Naive thymus-derived CD4-positive, alpha-beta T cell (primary cell): ENCODE data around the gene POU4F3. TPM values are rescaled to one million over a fixed set of nuclear protein-coding genes. Genes with fewer than 3 reads are reported as not detected.
"Not testable (repeated sequence)": the region's sequence is repeated elsewhere in the genome, so short reads cannot be mapped to it uniquely, and the experiment has no call there.

ENCODE experiments used
- ATAC-seq: fragments of 150-1000 bp; cut with Tn5 transposase; 2 replicates; pipeline ENCODE4 v1.10.0; 2021; ENCODE audit warnings: mild to moderate bottlenecking, moderate library complexity
- CTCF ChIA-PET: fragments of 350-600 bp; sonication (Branson Sonifier 250); formaldehyde crosslinking; loops from one replicate; lab custom pipeline; 2021; ENCODE audit warnings: antibody characterized with exemption; lab: Charles Lee
- POLR2A ChIA-PET: fragments of 350-600 bp; sonication (Branson Sonifier 250); formaldehyde crosslinking; loops from one replicate; lab custom pipeline; 2021; ENCODE audit warnings: antibody characterized with exemption, inconsistent platforms; lab: Charles Lee
- DNase-seq, 9 donors: peaks; one replicate each; pipeline versions ENCODE4 v3.0.0 to v3.0.0-alpha.2; 2020 to 2022; ENCODE audit warnings: mixed read lengths in 1 of 9
- H3K27ac ChIP-seq: one replicate; pipeline ENCODE4 v1.7.0; 2013; ENCODE audit warnings: mild to moderate bottlenecking, low read depth, low read length, moderate library complexity
- H3K27me3 ChIP-seq, 2 donors: one replicate each; pipeline ENCODE4 v1.7.0; 2013; ENCODE audit warnings: low read length in 2 of 2, mild to moderate bottlenecking in 2 of 2, moderate library complexity in 2 of 2; ENCODE audit not compliant: control insufficient read depth in 2 of 2, insufficient read depth in 2 of 2
- H3K36me3 ChIP-seq, 3 experiments: 1 replicate in 2 of 3; 2 replicates in 1 of 3; pipeline ENCODE4 v1.7.0; 2013; ENCODE audit warnings: low read length in 3 of 3, mild to moderate bottlenecking in 3 of 3, moderate library complexity in 1 of 3; ENCODE audit not compliant: insufficient read depth in 3 of 3, control insufficient read depth in 2 of 3
- H3K4me1 ChIP-seq, 2 donors: one replicate each; pipeline ENCODE4 v1.7.0; 2013; ENCODE audit warnings: low read length in 2 of 2, mild to moderate bottlenecking in 2 of 2, moderate library complexity in 1 of 2; ENCODE audit not compliant: control insufficient read depth in 2 of 2, insufficient read depth in 2 of 2
- H3K4me3 ChIP-seq: 2 replicates; pipeline ENCODE4 v1.7.0; 2013; ENCODE audit warnings: mild to moderate bottlenecking, low read length
- H3K9me3 ChIP-seq, 3 experiments: 1 replicate in 2 of 3; 2 replicates in 1 of 3; pipeline ENCODE4 v1.7.0; 2013; ENCODE audit warnings: low read length in 3 of 3; ENCODE audit not compliant: control insufficient read depth in 2 of 3
- H3K27ac Mint-ChIP-seq, 9 donors: one replicate each; pipeline ENCODE4 v1.8.0; 2020 to 2022; ENCODE audit warnings: mixed read lengths in 9 of 9, mild to moderate bottlenecking in 8 of 9, moderate library complexity in 5 of 9, inconsistent platforms in 2 of 9
- H3K27me3 Mint-ChIP-seq, 5 donors: one replicate each; pipeline ENCODE4 v1.8.0; 2021 to 2022; ENCODE audit warnings: mixed read lengths in 5 of 5, mild to moderate bottlenecking in 1 of 5
- H3K36me3 Mint-ChIP-seq, 5 donors: one replicate each; pipeline ENCODE4 v1.8.0; 2020 to 2022; ENCODE audit warnings: mixed read lengths in 5 of 5, mild to moderate bottlenecking in 3 of 5, inconsistent platforms in 1 of 5
- H3K4me1 Mint-ChIP-seq, 7 donors: one replicate each; pipeline ENCODE4 v1.8.0; 2020 to 2022; ENCODE audit warnings: mixed read lengths in 7 of 7, mild to moderate bottlenecking in 3 of 7, inconsistent platforms in 1 of 7
- H3K4me3 Mint-ChIP-seq, 10 donors: one replicate each; pipeline ENCODE4 v1.8.0; 2020 to 2022; ENCODE audit warnings: mild to moderate bottlenecking in 10 of 10, mixed read lengths in 10 of 10, moderate library complexity in 6 of 10, inconsistent platforms in 2 of 10
- H3K9me3 Mint-ChIP-seq, 11 donors: one replicate each; pipeline ENCODE4 v1.8.0; 2020 to 2022; ENCODE audit warnings: mixed read lengths in 11 of 11, mild to moderate bottlenecking in 4 of 11, inconsistent platforms in 1 of 11, moderate library complexity in 1 of 11
- intact Hi-C, 2 donors: fragments of 100-400 bp; cut with micrococcal nuclease; formaldehyde crosslinking; loops; one replicate each; pipeline ENCODE4 v1.15.1; 2023
- polyA plus RNA-seq, 2 donors: library from polyadenylated mRNA; unstranded; fragments of 300-500 nt; fragmentation: Illumina TruSeq; gene quantifications; one replicate each; pipeline ENCODE4 v1.2.3, GENCODE V29; 2021
- total RNA-seq, 6 experiments: library from RNA in 5 of 6; stranded (reverse) in 5 of 6; gene quantifications; 1 replicate in 5 of 6; 2 replicates in 1 of 6; pipeline ENCODE4 v1.2.3 and lab custom pipeline; 2021 to 2026

POU4F3 gene
- total RNA-seq: under 1 TPM in 1 of 5 experiments, not detected in 4; 0.19 TPM
- not detected for polyA plus RNA-seq
- not detected for total RNA-seq (lab: John Stamatoyannopoulos, UW)

DNA sequence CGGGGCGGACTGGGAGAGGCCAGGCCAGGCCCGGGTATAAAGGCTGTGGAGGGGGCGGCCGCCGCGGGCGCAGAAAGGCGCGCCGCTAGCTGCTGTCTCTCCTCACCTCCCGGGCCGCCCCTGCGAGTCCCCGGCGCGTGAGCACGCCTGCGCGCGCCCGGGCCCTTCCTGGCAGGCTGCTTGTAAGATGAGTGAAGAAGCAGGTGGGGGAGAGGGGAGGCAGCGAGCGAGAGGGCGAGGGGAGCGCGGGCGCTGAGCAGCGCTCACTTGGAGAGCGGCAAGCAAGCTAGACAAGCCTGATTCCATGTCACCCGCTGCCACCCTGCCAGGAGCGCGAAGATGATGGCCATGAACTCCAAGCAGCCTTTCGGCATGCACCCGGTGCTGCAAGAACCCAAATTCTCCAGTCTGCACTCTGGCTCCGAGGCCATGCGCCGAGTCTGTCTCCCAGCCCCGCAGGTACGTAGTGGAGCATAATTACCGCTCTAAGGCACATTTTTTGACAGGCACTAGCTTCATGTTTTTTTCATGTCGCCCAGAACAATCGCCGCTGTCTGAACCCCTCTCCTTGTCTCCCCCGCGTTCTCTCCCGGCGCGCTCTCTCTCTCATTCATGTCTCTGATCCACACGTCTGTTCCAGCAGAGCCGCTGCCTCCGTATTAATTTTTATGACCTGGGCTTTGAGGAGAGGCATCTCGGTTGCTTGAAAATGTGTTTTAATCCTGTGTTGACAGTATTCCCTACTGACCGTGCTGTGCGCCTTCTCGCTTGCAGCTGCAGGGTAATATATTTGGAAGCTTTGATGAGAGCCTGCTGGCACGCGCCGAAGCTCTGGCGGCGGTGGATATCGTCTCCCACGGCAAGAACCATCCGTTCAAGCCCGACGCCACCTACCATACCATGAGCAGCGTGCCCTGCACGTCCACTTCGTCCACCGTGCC, at the start of gene POU4F3:
Gene POU4F3 (plus strand): TSS at position 66 of the 941 bp plus-strand sequence. CDS start 274 bp downstream, at position 340.
- ChIA-PET POLR2A (no interaction called here), CTCF (no interaction called here)
- Histone ChIP-seq H3K36me3 (no peaks in the 10 kb centered on the region), H3K4me3 (no peak within 1 kb of the TSS), H3K9me3 (no peaks in the 10 kb centered on the region), H3K4me1 (no peaks in the 10 kb centered on the region), H3K27ac (no peak within 1 kb of the TSS), H3K27me3 (peaks cover 11 to 13% of the 10 kb centered on the region in 2 donors)
- peak within 1 kb of the TSS in 4 of 10 donors; percentile 15 to 80 (median 40) for H3K4me3 Mint-ChIP-seq
- H3K36me3 Mint-ChIP-seq: peaks cover 0 to 6% (median 0%) of the 10 kb centered on the region in 5 donors
- intact Hi-C loops: no loop called here
- H3K9me3 Mint-ChIP-seq: peaks cover 0 to 7% (median 2%) of the 10 kb centered on the region in 11 donors
- ATAC-seq: no peak
- DNase-seq: no peak
- peak within 1 kb of the TSS in 1 of 9 donors; percentile 69 for H3K27ac Mint-ChIP-seq
- H3K4me1 Mint-ChIP-seq: peaks cover 0 to 14% (median 4%) of the 10 kb centered on the region in 7 donors
- peaks cover 83 to 96% (median 93%) of the 10 kb centered on the region in 5 donors for H3K27me3 Mint-ChIP-seq

GRCh38 chr5:146290318-146290717, 48.3 kb upstream of the POU4F3 start:
- Mint-ChIP-seq H3K36me3 (peaks cover 0 to 5% (median 4%) of the 10 kb centered on the region in 5 donors), H3K4me1 (no peaks in the 10 kb centered on the region), H3K9me3 (no peaks in the 10 kb centered on the region), H3K4me3 (no peak overlapping the region), H3K27me3 (no peaks in the 10 kb centered on the region), H3K27ac (peak overlapping the region in 4 of 9 donors; percentile 7 to 59 (median 36))
- Histone ChIP-seq H3K36me3 (peaks cover 0 to 17% (median 6%) of the 10 kb centered on the region in 3 experiments), H3K4me1 (no peaks in the 10 kb centered on the region), H3K27me3 (no peaks in the 10 kb centered on the region), H3K9me3 (no peaks in the 10 kb centered on the region), H3K27ac (no peak overlapping the region), H3K4me3 (no peak overlapping the region)
- ATAC-seq (no peak), DNase-seq (no peak)
- ChIA-PET CTCF (interaction anchor here (0.5 to 0.6 kb wide), 2 partner anchors 161 to 240 kb away, joined by 3 to 4 read pairs; no protein-coding TSS in a partner anchor), POLR2A (no interaction called here)
- intact Hi-C loops: no loop called here

DNA sequence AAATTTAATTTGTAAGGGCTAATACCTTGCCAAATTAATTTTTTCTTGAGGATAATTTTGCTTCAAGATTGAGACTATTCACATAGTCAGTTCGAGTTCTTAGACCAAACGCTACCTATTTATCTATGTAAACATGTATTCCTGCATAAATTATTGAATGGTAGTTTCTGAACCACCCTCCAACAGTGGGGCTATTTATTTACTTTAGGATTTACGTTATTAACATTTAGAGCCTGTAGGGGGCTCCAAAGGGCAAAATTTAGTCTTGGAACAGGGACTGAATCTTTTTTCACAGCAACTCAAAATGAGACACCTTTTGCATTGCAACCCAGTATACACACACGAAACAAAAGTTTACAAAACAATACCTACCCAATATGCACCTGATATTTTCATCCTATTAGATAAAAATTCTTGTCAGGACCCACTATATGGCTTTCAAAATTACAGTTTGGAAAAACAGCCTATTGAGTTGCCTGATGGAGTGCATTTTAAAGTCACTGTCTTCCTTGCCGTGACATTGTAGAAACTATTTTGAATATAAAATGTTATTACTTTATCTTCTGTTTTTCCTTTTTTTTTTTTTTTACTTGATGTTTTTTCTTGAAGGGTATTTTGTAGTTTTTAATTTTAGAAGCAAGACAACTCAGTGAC, 47.1 kb upstream of the POU4F3 start:
- no peaks in the 10 kb centered on the region for H3K27me3 Mint-ChIP-seq
- Histone ChIP-seq H3K27me3 (no peaks in the 10 kb centered on the region), H3K36me3 (peaks cover 0 to 9% (median 0%) of the 10 kb centered on the region in 3 experiments), H3K4me1 (no peaks in the 10 kb centered on the region), H3K27ac (no peak overlapping the region), H3K4me3 (no peak overlapping the region), H3K9me3 (no peaks in the 10 kb centered on the region)
- intact Hi-C loops: loop anchor here (1.0 kb wide), 1 partner anchor 136 kb away; no protein-coding TSS in a partner anchor
- ATAC-seq: peak; percentile 73
- DNase-seq: peak in 6 of 9 donors; percentile 6 to 45 (median 28)
- ChIA-PET CTCF (interaction anchor here (1.0 kb wide), 1 partner anchor 143 kb away, joined by 4 read pairs; no protein-coding TSS in a partner anchor), POLR2A (no interaction called here)
- no peak overlapping the region for H3K27ac Mint-ChIP-seq
- H3K36me3 Mint-ChIP-seq: peaks cover 0 to 5% (median 3%) of the 10 kb centered on the region in 5 donors
- H3K4me3 Mint-ChIP-seq: no peak overlapping the region
- H3K4me1 Mint-ChIP-seq: no peaks in the 10 kb centered on the region
- no peaks in the 10 kb centered on the region for H3K9me3 Mint-ChIP-seq

- ChIA-PET POLR2A (interaction anchor here (0.8 kb wide), 1 partner anchor 189 kb away, joined by 3 read pairs; no protein-coding TSS in a partner anchor), CTCF (no interaction called here)
- Histone ChIP-seq H3K27me3 (no peaks in the 10 kb centered on the region), H3K36me3 (no peaks in the 10 kb centered on the region), H3K4me1 (no peaks in the 10 kb centered on the region), H3K4me3 (no peak overlapping the region), H3K9me3 (no peaks in the 10 kb centered on the region), H3K27ac (no peak overlapping the region)
- Mint-ChIP-seq H3K36me3 (no peaks in the 10 kb centered on the region), H3K27me3 (peaks cover 0 to 7% (median 0%) of the 10 kb centered on the region in 5 donors), H3K4me1 (no peaks in the 10 kb centered on the region), H3K9me3 (no peaks in the 10 kb centered on the region), H3K4me3 (no peak overlapping the region), H3K27ac (no peak overlapping the region)
- no peak for ATAC-seq
- intact Hi-C loops: no loop called here
- DNase-seq: no peak
Measured at GRCh38 chr5:146296245-146296644, 42.4 kb upstream of the POU4F3 start.

DNA sequence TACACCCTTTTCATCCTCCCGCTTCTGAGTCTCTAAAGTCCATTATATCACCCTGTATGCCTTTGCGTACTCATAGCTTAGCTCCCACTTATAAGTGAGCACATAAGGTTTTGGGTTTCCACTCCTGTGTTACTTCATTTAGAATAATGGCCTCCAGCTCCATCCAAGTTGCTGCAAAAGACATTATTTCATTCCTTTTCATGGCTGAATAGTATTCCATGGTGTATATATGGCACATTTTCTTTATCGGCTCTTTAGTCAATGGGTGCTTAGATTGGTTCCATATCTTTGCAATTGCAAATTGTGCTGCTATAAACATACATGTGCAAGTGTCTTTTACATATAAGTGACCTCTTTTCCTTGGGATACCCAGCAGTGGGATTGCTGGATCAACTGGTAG, 39.7 kb upstream of the POU4F3 start:
- POLR2A ChIA-PET, H3K36me3 ChIP-seq, H3K9me3 Mint-ChIP-seq, H3K36me3 Mint-ChIP-seq, intact Hi-C loops, H3K4me1 ChIP-seq, H3K27ac ChIP-seq, H3K27ac Mint-ChIP-seq, DNase-seq, ATAC-seq, H3K4me1 Mint-ChIP-seq, CTCF ChIA-PET, H3K9me3 ChIP-seq, H3K27me3 ChIP-seq, H3K4me3 Mint-ChIP-seq, H3K4me3 ChIP-seq: not testable (repeated sequence)
- peaks cover 0 to 22% (median 4%) of the 10 kb centered on the region in 5 donors for H3K27me3 Mint-ChIP-seq

GRCh38 chr5:146301626-146302025, 37.0 kb upstream of the POU4F3 start:
- DNase-seq (no peak), ATAC-seq (no peak)
- Histone ChIP-seq H3K36me3 (no peaks in the 10 kb centered on the region), H3K27ac (no peak overlapping the region), H3K4me1 (no peaks in the 10 kb centered on the region), H3K9me3 (no peaks in the 10 kb centered on the region), H3K27me3 (no peaks in the 10 kb centered on the region), H3K4me3 (no peak overlapping the region)
- Mint-ChIP-seq H3K4me3 (no peak overlapping the region), H3K9me3 (no peaks in the 10 kb centered on the region), H3K36me3 (no peaks in the 10 kb centered on the region), H3K4me1 (no peaks in the 10 kb centered on the region), H3K27ac (no peak overlapping the region), H3K27me3 (peaks cover 4 to 30% (median 8%) of the 10 kb centered on the region in 5 donors)
- ChIA-PET POLR2A (no interaction called here), CTCF (no interaction called here)
- intact Hi-C loops: no loop called here
